ENCODE measurements around the gene ISCU.
A peak's percentile ranks its signal among the peaks of the same experiment; 100 is the strongest.

ISCU gene

DNA sequence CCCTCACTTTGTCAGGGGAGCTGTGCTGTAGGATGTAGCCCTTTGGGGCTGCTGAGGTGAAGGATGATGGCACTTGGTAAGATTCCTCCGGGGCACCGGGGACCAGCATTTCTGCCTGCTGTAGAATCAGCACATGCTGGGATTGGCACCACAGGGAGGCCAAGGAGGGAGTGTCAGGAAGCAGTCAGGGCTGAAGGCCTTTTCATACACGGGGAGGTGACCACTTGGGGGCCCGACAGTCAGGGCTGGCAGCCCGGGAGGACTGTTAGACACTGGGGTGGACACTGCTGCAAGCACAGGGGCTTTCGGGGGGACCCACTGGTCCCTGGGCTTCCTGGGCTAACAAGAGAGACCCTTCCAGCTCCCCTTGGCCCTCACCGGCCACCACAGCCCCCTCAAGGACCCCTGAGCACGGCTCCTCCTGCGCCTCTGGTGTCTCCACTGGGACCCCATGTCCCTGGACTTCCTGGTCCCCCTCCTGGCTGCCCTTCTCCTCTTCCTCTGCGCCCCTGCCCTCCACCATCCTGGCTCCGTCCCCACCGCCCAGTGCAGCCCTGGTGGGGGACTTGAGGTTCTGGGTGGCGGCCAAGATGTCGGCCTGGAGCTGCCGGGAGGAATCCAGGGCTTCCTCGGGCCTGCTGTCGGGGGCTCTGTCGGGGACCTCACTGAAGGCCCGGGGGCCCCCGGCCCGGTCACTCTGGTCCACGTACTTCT, 29.0 kb downstream of the ISCU start:
- no peak for DNase-seq

GRCh38 chr12:108592033-108592909, 29.9 kb downstream of the ISCU start:
- no peak for DNase-seq

DNA sequence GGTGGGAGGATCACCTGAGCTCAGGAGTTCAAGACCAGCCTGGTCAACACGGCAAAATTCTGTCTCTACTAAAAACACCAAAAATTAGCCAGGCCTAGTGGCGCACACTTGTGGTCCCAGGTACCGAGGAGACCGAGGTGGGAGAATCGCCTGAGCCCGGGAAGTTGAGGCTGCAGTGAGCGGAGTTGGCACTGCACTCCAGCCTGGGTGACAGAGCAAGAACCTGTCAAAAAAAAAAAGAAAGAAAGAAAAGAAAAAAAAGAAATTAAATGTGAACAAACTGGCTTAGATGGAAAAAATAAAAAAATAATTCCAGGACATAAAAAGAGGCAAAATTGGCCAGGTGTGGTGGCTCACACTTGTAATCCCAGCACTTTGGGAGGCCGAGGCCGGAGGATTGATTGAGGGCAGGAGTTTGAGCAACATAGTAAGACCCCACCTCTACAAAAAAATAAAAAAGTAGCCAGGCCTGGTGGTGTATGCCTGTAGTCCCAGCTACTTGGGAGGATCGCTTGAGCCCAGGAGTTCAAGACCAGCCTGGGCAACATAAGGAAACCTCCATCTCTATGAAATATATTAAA, 32.0 kb downstream of the ISCU start:
- no peak for DNase-seq

DNA sequence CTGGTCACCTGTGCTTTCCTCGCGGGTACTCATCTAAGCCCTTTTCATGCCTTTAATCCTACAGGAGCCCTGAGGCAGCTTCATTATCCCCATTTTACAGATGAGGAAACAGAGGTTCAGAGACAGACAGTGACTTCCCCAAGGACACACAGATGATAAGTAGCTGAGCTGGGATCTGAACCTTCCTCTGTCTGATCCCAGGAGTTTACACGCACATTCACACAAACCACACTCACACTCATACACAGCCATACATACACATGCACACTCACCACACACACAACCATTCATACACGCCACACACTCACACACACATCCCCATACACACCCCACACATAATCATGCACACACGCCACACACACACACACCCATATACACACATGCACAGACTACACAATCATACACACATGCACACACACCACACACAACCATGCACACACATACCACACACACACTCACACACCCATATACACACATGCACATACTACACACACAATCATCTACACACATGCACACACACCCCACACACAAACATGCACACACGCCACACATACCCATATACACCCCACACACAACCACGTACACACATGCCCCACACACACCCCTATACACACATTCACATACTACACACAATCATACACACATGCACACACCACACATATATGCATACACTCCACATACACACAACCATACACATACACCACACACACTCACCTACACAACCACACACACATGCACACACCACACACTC, 32.7 kb downstream of the ISCU start:
- no peak for DNase-seq

- no peak for DNase-seq
These were observed 33.6 kb downstream of the ISCU start for GRCh38 chr12:108595711-108596647.

DNA sequence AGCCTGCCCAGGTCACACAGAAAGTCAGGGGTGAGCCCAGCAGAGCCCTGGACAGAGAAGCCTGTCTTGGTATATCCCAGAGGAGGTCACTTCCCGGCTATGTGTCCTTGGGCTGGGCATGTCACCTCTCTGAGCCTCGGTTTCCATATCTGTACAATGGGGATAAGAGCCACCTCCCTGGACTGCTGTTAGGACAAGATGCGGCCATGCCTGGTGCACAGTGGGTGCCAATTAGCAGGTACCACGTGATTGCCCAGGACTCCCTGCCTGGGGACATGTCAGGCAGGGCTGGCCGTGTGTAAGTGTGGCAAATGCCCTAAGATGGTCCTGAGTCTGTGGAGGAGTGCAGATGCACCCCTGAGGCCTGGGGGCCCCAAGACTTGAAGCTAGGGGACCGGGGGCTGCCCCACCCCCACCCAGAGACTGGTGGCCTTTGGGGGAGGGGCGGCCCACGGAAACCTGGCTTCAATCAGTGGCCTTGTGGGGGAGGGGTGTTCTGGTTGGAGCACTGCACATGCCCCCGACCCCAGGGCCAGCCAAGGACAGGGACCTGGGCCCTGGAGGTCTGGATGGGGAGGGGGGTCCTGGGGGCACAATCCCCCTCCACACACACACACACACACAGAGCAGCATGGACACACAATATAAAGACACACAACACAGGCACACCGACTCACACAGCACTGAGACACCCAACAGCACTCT, 34.6 kb downstream of the ISCU start:
- DNase-seq = no peak

- DNase-seq = no peak
These were observed 35.4 kb downstream of the ISCU start, which contains the start of gene TMEM119 for GRCh38 chr12:108597559-108598471. TMEM119 (minus strand) TSS chr12:108598084; CDS start chr12:108592383, 5,701 bp downstream.

DNA sequence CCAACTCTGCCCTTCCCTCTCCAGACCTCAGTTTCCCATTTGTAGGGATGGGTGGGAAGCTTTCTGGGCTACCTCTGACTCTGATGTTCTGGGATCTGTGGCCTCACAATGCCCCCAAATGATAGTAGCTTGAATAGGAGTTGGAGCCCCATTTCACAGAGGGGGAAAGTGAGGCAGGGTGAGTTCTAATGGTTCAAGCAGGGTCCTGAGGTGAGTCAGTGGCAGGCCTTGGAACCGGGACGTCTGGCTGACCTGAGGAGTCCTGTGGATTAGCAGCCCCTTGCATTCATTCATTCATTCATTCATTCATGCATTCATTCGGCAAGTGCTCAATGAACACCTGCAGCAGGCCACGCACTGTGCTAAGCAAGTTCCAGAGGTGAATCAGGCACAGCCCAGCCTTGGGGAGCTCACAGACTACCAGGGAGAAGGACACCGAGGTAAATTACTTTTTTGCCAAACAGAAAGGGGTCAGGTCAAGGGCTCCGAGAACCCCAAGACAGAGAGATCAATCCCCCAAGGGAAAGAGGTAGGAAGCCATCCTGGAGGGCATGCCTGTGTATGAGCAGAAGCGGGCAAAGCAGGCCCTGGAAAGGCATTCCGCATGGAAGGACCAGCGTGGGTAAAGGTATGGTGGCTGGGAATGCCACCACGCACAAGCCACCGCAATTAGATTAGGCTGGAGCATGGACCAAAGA, 36.3 kb downstream of the ISCU start:
- no peak for DNase-seq

DNA sequence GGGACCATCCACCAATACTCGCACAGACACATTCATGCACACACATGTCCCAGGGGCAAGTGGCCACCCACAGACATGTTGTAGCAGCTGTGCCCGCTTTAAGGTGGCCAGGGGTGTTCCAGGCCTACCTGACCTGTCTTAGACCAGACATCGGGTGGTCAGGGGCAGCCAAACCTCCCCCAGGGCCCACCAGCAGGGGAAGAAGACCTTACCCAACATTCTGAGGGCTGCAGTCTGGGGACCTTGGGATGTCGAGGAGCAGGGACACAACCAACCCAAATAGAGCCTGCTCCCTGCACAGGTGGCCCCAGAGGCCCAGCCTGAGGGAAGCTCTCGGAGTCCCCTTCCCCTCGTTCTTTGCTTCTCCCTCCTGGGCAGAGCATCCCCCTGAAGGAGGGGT, 37.1 kb downstream of the ISCU start:
- DNase-seq = no peak

GRCh38 chr12:108599948-108600701, 37.7 kb downstream of the ISCU start:
- no peak for DNase-seq

DNA sequence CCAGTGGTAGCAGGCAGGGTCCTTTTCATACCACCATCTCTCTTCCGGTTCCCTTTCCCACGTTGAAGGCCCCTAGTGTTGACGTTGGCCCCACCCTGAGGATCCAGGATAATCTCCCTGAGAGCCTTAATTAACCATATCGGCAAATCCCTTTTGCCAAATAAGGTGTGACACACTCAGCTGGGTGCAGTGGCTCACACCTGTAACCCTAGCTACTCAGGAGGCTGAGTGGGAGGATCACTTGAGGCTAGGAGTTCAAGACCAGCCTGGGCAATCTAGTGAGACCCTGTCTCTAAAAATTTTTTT, 38.3 kb downstream of the ISCU start:
- no peak for DNase-seq

GRCh38 chr12:108602209-108602705, 39.9 kb downstream of the ISCU start:
- DNase-seq = no peak

- no peak for DNase-seq
These were observed 40.7 kb downstream of the ISCU start for GRCh38 chr12:108602976-108603704.

DNA sequence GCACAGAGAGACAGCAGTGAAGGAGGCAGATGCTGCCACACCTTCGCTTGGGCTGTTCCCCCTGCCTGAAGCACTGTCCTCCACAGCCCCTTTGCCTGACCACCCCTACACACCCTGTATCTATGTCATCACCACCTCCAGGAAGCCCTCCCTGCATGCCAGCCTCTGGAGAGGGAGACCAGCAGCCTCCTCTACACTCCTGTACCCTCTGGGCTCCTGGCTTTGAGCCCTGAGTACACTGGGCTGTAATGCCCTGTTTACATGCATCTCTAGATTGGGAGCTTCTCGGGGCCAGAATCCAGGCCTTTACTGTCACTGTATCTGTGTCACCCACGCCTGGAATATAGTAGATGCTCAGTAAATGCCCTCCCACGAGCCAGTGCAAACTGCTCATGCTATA, 41.3 kb downstream of the ISCU start:
- no peak for DNase-seq

- no peak for DNase-seq
These were observed 42.0 kb downstream of the ISCU start for GRCh38 chr12:108604208-108604941.

- peak; percentile 34 for DNase-seq
These were observed 42.7 kb downstream of the ISCU start for GRCh38 chr12:108605000-108605689.

Measured in kidney glomerular epithelial cell (primary cell).